ENCODE data around the gene UBXN10. TPM values are rescaled to one million over a fixed set of nuclear protein-coding genes. Genes with fewer than 3 reads are reported as not detected.

Gene UBXN10
- total and polyA plus RNA-seq, 2 donors (not counting 3 experiments of a cell fraction or from before 2014, with no cell fraction given), result not detected

DNA sequence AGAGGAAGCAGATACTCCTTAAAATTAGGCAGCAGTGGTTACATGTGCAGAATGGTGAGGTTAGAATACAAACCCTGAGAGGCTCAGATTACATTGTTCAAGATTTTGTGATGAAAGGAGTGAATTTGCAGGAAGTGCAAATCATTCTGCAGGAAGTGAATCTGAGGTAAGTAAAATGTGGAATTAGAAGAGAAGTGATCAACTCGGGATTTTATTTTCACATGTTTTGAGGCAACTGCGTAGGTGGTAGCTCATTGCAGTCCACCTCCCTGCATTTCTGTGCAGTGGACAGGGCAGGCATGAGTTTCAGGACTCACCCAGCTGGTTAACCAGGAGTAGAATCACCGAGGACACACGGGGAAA, 2.5 kb downstream of the UBXN10 start:
- dilution Hi-C loops (cut with MboI; ENCODE audit: extremely low pct_ligation_motif_present, low sequenced_read_pairs) (no loop called here), intact Hi-C loops (cut with micrococcal nuclease) (no loop called here)
- peaks cover 4% of the 10 kb centered on the region for H3K4me1 ChIP-seq (ENCODE audit: control insufficient read depth, extremely low read depth, insufficient read depth, low read length)
- CTCF ChIA-PET, result interaction anchor here (1.5 to 2.5 kb wide), 4 partner anchors 7 to 306 kb away, joined by 3 to 7 read pairs (median 6); no protein-coding TSS in a partner anchor
- H4K20me1 ChIP-seq (replicated peaks; ENCODE audit: control insufficient read depth, extremely low read depth, insufficient read depth, low read length), result no peaks in the 10 kb centered on the region
- no peak overlapping the region for H3K27ac ChIP-seq (ENCODE audit: insufficient read depth, low read depth, low read length)
- H3K4me3 ChIP-seq (replicated peaks in 1 of 3; ENCODE audit: insufficient read depth in 1 of 3, low read depth in 1 of 3, low read length in 3 of 3), result no peak overlapping the region
- H3K4me2 ChIP-seq (ENCODE audit: insufficient read depth, low read length), result no peak overlapping the region
- no peak overlapping the region for H3K9ac ChIP-seq (replicated peaks; ENCODE audit: extremely low read depth, insufficient read depth, low read length)
- DNase-seq (ENCODE audit: low read depth, low spot score) (no peak), FAIRE-seq (no peak)
- H3K27me3 ChIP-seq (ENCODE audit: control insufficient read depth in 2 of 2, insufficient read depth in 2 of 2, low read length in 2 of 2), result peaks cover 14 to 24% of the 10 kb centered on the region in 2 experiments
- POLR2A ChIA-PET, result no interaction called here
- no peaks in the 10 kb centered on the region for H3K9me1 ChIP-seq (replicated peaks; ENCODE audit: control insufficient read depth, extremely low read depth, insufficient read depth, low read length)
- H3K9me3 ChIP-seq (replicated peaks; ENCODE audit: control insufficient read depth, insufficient read depth, low read length), result no peaks in the 10 kb centered on the region
- no peaks in the 10 kb centered on the region for H3K36me3 ChIP-seq (ENCODE audit: control insufficient read depth in 2 of 2, extremely low read depth in 1 of 2, insufficient read depth in 2 of 2, low read length in 2 of 2)
- BruUV-seq (replicated peaks), result no TSS peak
- TF ChIP-seq POLR2A (IDR thresholded peaks at IDR 0.05; ENCODE audit: low read depth, low read length), result no peak
- no peak for TF ChIP-seq JUN (IDR thresholded peaks at IDR 0.05; ENCODE audit: borderline replicate concordance, insufficient read depth, insufficient read length, low read depth)
- no peak for TF ChIP-seq FOS (IDR thresholded peaks at IDR 0.05; ENCODE audit: borderline replicate concordance, insufficient read depth, low read length)
- TF ChIP-seq GATA2 (IDR thresholded peaks at IDR 0.05; ENCODE audit: insufficient read depth, insufficient read length, low read depth, low read length), result no peak
- TF ChIP-seq, protein P1, sequence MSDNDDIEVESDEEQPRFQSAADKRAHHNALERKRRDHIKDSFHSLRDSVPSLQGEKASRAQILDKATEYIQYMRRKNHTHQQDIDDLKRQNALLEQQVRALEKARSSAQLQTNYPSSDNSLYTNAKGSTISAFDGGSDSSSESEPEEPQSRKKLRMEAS (IDR thresholded peaks at IDR 0.05; ENCODE audit: insufficient read depth, insufficient read length), result no peak
- no peak for TF ChIP-seq POLR2AphosphoS5 (IDR thresholded peaks at IDR 0.05; ENCODE audit: insufficient read depth, low read depth, low read length)
- TF ChIP-seq, protein P2, sequence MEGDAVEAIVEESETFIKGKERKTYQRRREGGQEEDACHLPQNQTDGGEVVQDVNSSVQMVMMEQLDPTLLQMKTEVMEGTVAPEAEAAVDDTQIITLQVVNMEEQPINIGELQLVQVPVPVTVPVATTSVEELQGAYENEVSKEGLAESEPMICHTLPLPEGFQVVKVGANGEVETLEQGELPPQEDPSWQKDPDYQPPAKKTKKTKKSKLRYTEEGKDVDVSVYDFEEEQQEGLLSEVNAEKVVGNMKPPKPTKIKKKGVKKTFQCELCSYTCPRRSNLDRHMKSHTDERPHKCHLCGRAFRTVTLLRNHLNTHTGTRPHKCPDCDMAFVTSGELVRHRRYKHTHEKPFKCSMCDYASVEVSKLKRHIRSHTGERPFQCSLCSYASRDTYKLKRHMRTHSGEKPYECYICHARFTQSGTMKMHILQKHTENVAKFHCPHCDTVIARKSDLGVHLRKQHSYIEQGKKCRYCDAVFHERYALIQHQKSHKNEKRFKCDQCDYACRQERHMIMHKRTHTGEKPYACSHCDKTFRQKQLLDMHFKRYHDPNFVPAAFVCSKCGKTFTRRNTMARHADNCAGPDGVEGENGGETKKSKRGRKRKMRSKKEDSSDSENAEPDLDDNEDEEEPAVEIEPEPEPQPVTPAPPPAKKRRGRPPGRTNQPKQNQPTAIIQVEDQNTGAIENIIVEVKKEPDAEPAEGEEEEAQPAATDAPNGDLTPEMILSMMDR (IDR thresholded peaks at IDR 0.05; ENCODE audit: extremely low read depth in 1 of 2, insufficient read depth in 1 of 2, low read depth in 1 of 2, low read length in 2 of 2), result no peak
- TF ChIP-seq MYC (IDR thresholded peaks at IDR 0.05; ENCODE audit: low read depth, low read length), result no peak
- TF ChIP-seq EZH2 (IDR thresholded peaks at IDR 0.05; ENCODE audit: borderline replicate concordance, low read depth, low read length, severe bottlenecking), result no peak
- H2AFZ ChIP-seq (ENCODE audit: low read depth, low read length), result no peak overlapping the region
- no peaks in the 10 kb centered on the region for H3K79me2 ChIP-seq (ENCODE audit: control insufficient read depth, insufficient read depth, low read length)

Data from endothelial cell of umbilical vein (primary cell).